Mesothelial cell of epicardium (in vitro differentiated cells): ENCODE data around the gene TERF2IP. TPM values are rescaled to one million over a fixed set of nuclear protein-coding genes. Genes with fewer than 3 reads are reported as not detected.

Experiments
- DNase-seq, 2 experiments: peaks; one replicate each; pipeline ENCODE4 v3.0.0; 2021; ENCODE audit warnings: low spot score in 2 of 2; ENCODE audit not compliant: unreplicated experiment in 2 of 2
- H3K27ac Mint-ChIP-seq: 2 replicates; pipeline ENCODE4 v1.8.0; 2021; ENCODE audit warnings: mixed read lengths
- H3K27me3 Mint-ChIP-seq: 2 replicates; pipeline ENCODE4 v1.8.0; 2021; ENCODE audit warnings: low read depth, mixed read lengths
- H3K36me3 Mint-ChIP-seq: 2 replicates; pipeline ENCODE4 v1.8.0; 2021; ENCODE audit warnings: mixed read lengths
- H3K4me1 Mint-ChIP-seq: 2 replicates; pipeline ENCODE4 v1.8.0; 2021; ENCODE audit warnings: mixed read lengths
- H3K4me3 Mint-ChIP-seq: 2 replicates; pipeline ENCODE4 v1.8.0; 2021; ENCODE audit warnings: mild to moderate bottlenecking, moderate library complexity, mixed read lengths
- H3K9me3 Mint-ChIP-seq: 2 replicates; pipeline ENCODE4 v1.8.0; 2021; ENCODE audit warnings: mixed read lengths
- total RNA-seq: library from RNA; stranded (reverse); gene quantifications from 3 replicates; pipeline ENCODE4 v1.2.1, GENCODE V29; 2021
- TF ChIP-seq, protein P1 (sequence below): fragments of 200-600 bp; sonication (generic); IDR thresholded peaks from one replicate; pipeline ENCODE4 v1.5.0; 2021; ENCODE audit warnings: antibody characterized with exemption; ENCODE audit not compliant: unreplicated experiment

TERF2IP gene, protein sequence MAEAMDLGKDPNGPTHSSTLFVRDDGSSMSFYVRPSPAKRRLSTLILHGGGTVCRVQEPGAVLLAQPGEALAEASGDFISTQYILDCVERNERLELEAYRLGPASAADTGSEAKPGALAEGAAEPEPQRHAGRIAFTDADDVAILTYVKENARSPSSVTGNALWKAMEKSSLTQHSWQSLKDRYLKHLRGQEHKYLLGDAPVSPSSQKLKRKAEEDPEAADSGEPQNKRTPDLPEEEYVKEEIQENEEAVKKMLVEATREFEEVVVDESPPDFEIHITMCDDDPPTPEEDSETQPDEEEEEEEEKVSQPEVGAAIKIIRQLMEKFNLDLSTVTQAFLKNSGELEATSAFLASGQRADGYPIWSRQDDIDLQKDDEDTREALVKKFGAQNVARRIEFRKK
- total RNA-seq, result 47.3 to 51.0 TPM (median 49.1 TPM) in 3 replicates

GRCh38 chr16:75647492-75648264, at the start of gene TERF2IP, which contains the start of gene KARS1:
TERF2IP (plus strand) TSS chr16:75647773; CDS start chr16:75647883, 110 bp downstream.
KARS1 (minus strand) TSS chr16:75647665; CDS start chr16:75647639, 26 bp downstream.
- Mint-ChIP-seq H3K27me3 (no peaks in the 10 kb centered on the region), H3K4me1 (peaks cover 44% of the 10 kb centered on the region), H3K9me3 (no peaks in the 10 kb centered on the region), H3K4me3 (peak within 1 kb of the TSS; percentile 100), H3K27ac (peak within 1 kb of the TSS; percentile 99), H3K36me3 (peaks cover 3% of the 10 kb centered on the region)
- TF ChIP-seq, protein P1, sequence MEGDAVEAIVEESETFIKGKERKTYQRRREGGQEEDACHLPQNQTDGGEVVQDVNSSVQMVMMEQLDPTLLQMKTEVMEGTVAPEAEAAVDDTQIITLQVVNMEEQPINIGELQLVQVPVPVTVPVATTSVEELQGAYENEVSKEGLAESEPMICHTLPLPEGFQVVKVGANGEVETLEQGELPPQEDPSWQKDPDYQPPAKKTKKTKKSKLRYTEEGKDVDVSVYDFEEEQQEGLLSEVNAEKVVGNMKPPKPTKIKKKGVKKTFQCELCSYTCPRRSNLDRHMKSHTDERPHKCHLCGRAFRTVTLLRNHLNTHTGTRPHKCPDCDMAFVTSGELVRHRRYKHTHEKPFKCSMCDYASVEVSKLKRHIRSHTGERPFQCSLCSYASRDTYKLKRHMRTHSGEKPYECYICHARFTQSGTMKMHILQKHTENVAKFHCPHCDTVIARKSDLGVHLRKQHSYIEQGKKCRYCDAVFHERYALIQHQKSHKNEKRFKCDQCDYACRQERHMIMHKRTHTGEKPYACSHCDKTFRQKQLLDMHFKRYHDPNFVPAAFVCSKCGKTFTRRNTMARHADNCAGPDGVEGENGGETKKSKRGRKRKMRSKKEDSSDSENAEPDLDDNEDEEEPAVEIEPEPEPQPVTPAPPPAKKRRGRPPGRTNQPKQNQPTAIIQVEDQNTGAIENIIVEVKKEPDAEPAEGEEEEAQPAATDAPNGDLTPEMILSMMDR, result no peak
- DNase-seq, result peak; percentile 72 to 89

DNA sequence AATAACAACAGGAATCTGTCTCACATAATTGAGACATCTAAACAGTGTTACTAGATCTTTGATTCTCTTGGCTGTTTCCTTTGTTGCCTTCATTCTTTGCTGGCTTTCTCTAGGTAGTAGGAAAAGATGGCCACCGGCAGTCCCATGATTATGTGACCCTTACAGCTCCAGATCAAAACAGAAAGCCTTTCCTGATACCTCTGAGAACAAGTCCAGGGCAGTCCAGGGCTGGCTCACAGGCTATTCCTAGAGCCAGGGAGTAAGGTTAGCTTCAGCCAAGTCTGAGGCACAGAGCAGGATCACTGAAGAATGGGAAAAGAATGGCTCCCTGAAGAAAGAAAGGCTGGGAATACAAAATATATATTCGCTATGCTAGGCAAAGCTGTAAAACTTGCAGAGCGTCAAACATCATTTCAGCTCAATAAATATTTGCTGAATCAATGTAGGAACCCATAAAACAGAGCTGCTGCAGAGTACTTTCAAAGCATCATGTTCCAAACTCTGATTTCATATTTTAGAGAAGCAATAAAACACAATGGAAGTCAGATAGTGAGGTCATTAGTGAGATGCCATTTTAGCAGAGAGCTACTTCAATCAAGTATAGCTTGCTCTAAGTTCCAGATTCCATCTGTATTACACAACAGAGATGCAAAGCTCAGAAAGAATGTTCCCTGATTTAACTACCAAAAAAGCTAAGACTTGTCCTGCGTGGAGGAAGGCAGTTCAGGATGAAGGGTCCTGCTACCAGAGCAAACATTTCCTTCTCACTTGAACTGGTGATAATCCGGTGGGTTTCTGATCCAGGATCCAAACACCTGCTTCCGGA, 47.9 kb upstream of the TERF2IP start:
- peaks cover 19% of the 10 kb centered on the region for H3K9me3 Mint-ChIP-seq
- TF ChIP-seq, protein P1, result no peak
- no peaks in the 10 kb centered on the region for H3K4me1 Mint-ChIP-seq
- H3K36me3 Mint-ChIP-seq, result peaks cover 46% of the 10 kb centered on the region
- H3K4me3 Mint-ChIP-seq, result no peak overlapping the region
- no peaks in the 10 kb centered on the region for H3K27me3 Mint-ChIP-seq
- no peak for DNase-seq
- peak overlapping the region; percentile 50 for H3K27ac Mint-ChIP-seq

DNA sequence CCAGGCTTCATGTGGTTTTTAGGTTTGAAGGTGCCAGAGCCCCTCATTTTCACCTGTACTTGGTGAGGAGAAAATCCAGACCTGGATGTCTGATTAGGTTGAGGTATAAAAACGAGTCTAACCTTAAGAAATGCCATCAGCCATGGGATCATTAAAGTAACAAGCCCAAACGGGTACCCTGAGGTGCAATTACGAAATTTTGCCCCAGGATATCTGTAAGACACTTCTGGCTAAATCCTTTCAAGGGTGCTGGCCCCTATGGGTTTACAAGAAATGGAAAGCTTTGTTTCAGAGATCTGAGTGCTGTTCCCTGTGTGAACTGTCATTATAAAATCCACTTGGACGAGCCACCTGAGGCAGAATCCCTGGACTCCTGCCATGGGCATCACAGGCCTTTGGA, 44.3 kb upstream of the TERF2IP start:
- H3K27ac Mint-ChIP-seq, result no peak overlapping the region
- TF ChIP-seq, protein P1, result no peak
- peaks cover 9% of the 10 kb centered on the region for H3K9me3 Mint-ChIP-seq
- no peak overlapping the region for H3K4me3 Mint-ChIP-seq
- H3K4me1 Mint-ChIP-seq, result no peaks in the 10 kb centered on the region
- H3K27me3 Mint-ChIP-seq, result no peaks in the 10 kb centered on the region
- peaks cover 44% of the 10 kb centered on the region for H3K36me3 Mint-ChIP-seq
- DNase-seq, result no peak

- TF ChIP-seq, protein P1, result no peak
Observed at GRCh38 chr16:75606507-75606906, 41.1 kb upstream of the TERF2IP start.

More at GRCh38 chr16:75606507-75606906, 41.1 kb upstream of the TERF2IP start:
- no peaks in the 10 kb centered on the region for H3K4me1 Mint-ChIP-seq
- H3K27me3 Mint-ChIP-seq, result no peaks in the 10 kb centered on the region
- DNase-seq, result no peak
- no peak overlapping the region for H3K27ac Mint-ChIP-seq
- peaks cover 47% of the 10 kb centered on the region for H3K36me3 Mint-ChIP-seq
- H3K4me3 Mint-ChIP-seq, result no peak overlapping the region
- H3K9me3 Mint-ChIP-seq, result peaks cover 9% of the 10 kb centered on the region
